Neuronal stem cell (in vitro differentiated cells): ENCODE results near the gene PCNX3. TPM values are rescaled to one million over a fixed set of nuclear protein-coding genes. Genes with fewer than 3 reads are reported as not detected.

ENCODE experiments used
- DNase-seq: peaks from one replicate; pipeline ENCODE4 v3.0.0-alpha.2; 2013; ENCODE audit warnings: low spot score
- H2AFZ ChIP-seq: one replicate; pipeline ENCODE4 v1.6.1; 2013; ENCODE audit warnings: mild to moderate bottlenecking, low read length, inconsistent platforms
- H2AK5ac ChIP-seq: 2 replicates; pipeline ENCODE4 v1.6.1; 2013; ENCODE audit warnings: low read depth, mild to moderate bottlenecking, inconsistent platforms, low read length, moderate library complexity, mixed read lengths
- H2BK120ac ChIP-seq: 2 replicates; pipeline ENCODE4 v1.6.1; 2013; ENCODE audit warnings: low read depth, mild to moderate bottlenecking, inconsistent platforms, low read length, moderate library complexity, mixed read lengths
- H2BK12ac ChIP-seq: one replicate; pipeline ENCODE4 v1.6.1; 2013; ENCODE audit warnings: low read length, inconsistent platforms
- H2BK15ac ChIP-seq: 2 replicates; pipeline ENCODE4 v1.6.1; 2013; ENCODE audit warnings: mild to moderate bottlenecking, low read length, inconsistent platforms, mixed read lengths
- H2BK5ac ChIP-seq: one replicate; pipeline ENCODE4 v1.6.1; 2013; ENCODE audit warnings: inconsistent platforms, mild to moderate bottlenecking, low read length, moderate library complexity
- H3K14ac ChIP-seq: one replicate; pipeline ENCODE4 v1.6.1; 2013; ENCODE audit warnings: low read length, inconsistent platforms
- H3K18ac ChIP-seq: 2 replicates; pipeline ENCODE4 v1.6.1; 2013; ENCODE audit warnings: low read length, inconsistent platforms
- H3K23ac ChIP-seq: 2 replicates; pipeline ENCODE4 v1.6.1; 2013; ENCODE audit warnings: low read depth, mild to moderate bottlenecking, mixed read lengths, low read length, inconsistent platforms; ENCODE audit not compliant: poor library complexity
- H3K27ac ChIP-seq: replicated peaks from 3 replicates; pipeline ENCODE4 v1.5.1; 2013; ENCODE audit warnings: low read length, inconsistent platforms
- H3K27me3 ChIP-seq, 3 experiments: 2 replicates each; pipeline ENCODE4 v1.6.1; 2013; ENCODE audit warnings: low read length in 3 of 3, mild to moderate bottlenecking in 2 of 3, inconsistent platforms in 1 of 3, low read depth in 1 of 3, mixed read lengths in 1 of 3, moderate library complexity in 1 of 3; ENCODE audit not compliant: control insufficient read depth in 3 of 3, insufficient read depth in 3 of 3
- H3K36me3 ChIP-seq, 2 donors: replicated peaks in 1 of 2; 2 replicates each; pipeline ENCODE4 v1.6.1; 2013; ENCODE audit warnings: low read length in 2 of 2; ENCODE audit not compliant: control insufficient read depth in 2 of 2, insufficient read depth in 2 of 2
- H3K4ac ChIP-seq: 2 replicates; pipeline ENCODE4 v1.6.1; 2013; ENCODE audit warnings: inconsistent platforms, mild to moderate bottlenecking, low read length, moderate library complexity
- H3K4me1 ChIP-seq, 2 donors: 1 replicate in 1 of 2; 2 replicates in 1 of 2; pipeline ENCODE4 v1.6.1; 2013; ENCODE audit warnings: low read length in 2 of 2, low read depth in 1 of 2; ENCODE audit not compliant: control insufficient read depth in 2 of 2, insufficient read depth in 1 of 2
- H3K4me2 ChIP-seq: one replicate; pipeline ENCODE4 v1.6.1; 2013; ENCODE audit warnings: mild to moderate bottlenecking, low read length, inconsistent platforms; ENCODE audit not compliant: insufficient read depth, poor library complexity, severe bottlenecking
- H3K4me3 ChIP-seq, 2 donors: 2 replicates each; pipeline ENCODE4 v1.5.1; 2013; ENCODE audit warnings: low read length in 2 of 2, mild to moderate bottlenecking in 2 of 2, inconsistent platforms in 1 of 2, moderate library complexity in 1 of 2
- H3K79me1 ChIP-seq: one replicate; pipeline ENCODE4 v1.6.1; 2013; ENCODE audit warnings: low read depth, mild to moderate bottlenecking, inconsistent platforms, low read length, moderate library complexity
- H3K9ac ChIP-seq: one replicate; pipeline ENCODE4 v1.6.1; 2013; ENCODE audit warnings: mild to moderate bottlenecking, low read depth, low read length, inconsistent platforms; ENCODE audit not compliant: poor library complexity
- H3K9me3 ChIP-seq, 2 donors: replicated peaks in 1 of 2; 2 replicates each; pipeline versions ENCODE3 to v1.6.1; 2013; ENCODE audit warnings: low read length in 2 of 2, mild to moderate bottlenecking in 2 of 2, inconsistent platforms in 1 of 2, low read depth in 1 of 2, mixed read lengths in 1 of 2, moderate library complexity in 1 of 2; ENCODE audit not compliant: control insufficient read depth in 2 of 2, insufficient read depth in 1 of 2
- H4K8ac ChIP-seq: one replicate; pipeline ENCODE4 v1.6.1; 2013; ENCODE audit warnings: low read depth, mild to moderate bottlenecking, inconsistent platforms, low read length, moderate library complexity
- H4K91ac ChIP-seq: one replicate; pipeline ENCODE4 v1.6.1; 2013; ENCODE audit warnings: low read length, low read depth, mild to moderate bottlenecking, inconsistent platforms; ENCODE audit not compliant: poor library complexity
- WGBS, 2 donors: extraction: QIAGEN DNeasy Blood & Tissue Kit; methylation state at CpG; one replicate each; pipeline ENCODE4 v1.1.7; 2013; ENCODE audit warnings: missing lambda C conversion rate in 2 of 2, mixed read lengths in 1 of 2; ENCODE audit not compliant: insufficient read length in 2 of 2, insufficient replicate concordance in 1 of 2; ENCODE audit errors: extremely low coverage in 2 of 2; 5-methylcytosine and 5-hydroxymethylcytosine counted together
- polyA plus RNA-seq, 2 experiments: library from polyadenylated mRNA; stranded (reverse); fragments of 200-250 nt; gene quantifications; one replicate each; pipeline ENCODE4 v1.2.3, GENCODE V29; 2013

PCNX3 gene
- polyA plus RNA-seq (2013, experiment 1 of 2), result 11.7 TPM
- 11.4 TPM for polyA plus RNA-seq (2013, experiment 2 of 2)

DNA sequence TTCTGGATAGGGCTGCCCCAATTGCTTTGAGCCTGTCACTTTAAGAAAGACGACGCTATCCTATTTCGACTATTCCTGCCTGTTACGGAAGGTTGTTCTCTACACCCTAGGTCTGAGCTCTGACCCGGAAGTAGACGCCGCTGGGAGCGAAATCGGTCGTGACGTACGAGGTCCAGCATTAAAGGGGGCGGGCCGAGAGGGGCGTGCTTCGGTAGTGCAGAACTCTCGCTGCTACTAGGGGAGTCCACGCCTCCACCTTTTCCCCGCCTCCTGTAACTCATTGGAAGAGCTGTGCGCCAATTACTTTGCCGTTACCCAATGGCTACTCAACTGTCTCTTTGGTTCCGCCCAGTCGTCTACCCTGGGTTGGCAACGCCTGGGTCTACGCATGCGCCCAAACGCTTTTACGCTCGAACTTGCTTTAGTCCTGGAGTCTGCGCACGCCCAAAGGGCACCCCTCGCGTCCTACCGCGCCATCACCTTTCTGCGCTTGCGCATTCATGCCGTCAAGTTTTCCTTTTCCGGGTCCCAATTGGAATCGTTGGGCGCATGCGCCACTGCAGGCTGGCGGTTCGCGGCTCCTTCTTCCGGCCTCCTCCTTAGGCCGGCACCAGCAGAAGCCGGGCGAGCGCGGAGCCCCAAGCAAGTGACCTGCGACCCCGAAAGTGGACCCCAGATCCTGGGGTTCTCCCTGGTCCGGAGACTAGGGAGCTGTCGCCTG is at the start of gene PCNX3:
TSS of gene PCNX3 (plus strand) at position 548 of the 721 bp plus-strand sequence. CDS start 536 bp downstream, outside the sequence.
- Histone ChIP-seq H3K79me1 (peaks cover 23% of the 10 kb centered on the region), H2BK12ac (no peak within 1 kb of the TSS), H2BK15ac (no peak within 1 kb of the TSS), H2AFZ (peak within 1 kb of the TSS; percentile 77), H3K14ac (peak within 1 kb of the TSS; percentile 87), H3K9me3 (no peaks in the 10 kb centered on the region), H3K27ac (peak within 1 kb of the TSS; percentile 84), H3K4me3 (peak within 1 kb of the TSS; percentile 96 to 98), H2BK120ac (no peak within 1 kb of the TSS), H2AK5ac (peak within 1 kb of the TSS; percentile 83), H3K4ac (no peak within 1 kb of the TSS), H3K18ac (peak within 1 kb of the TSS; percentile 94), H3K27me3 (no peaks in the 10 kb centered on the region), H4K91ac (no peak within 1 kb of the TSS), H3K9ac (peak within 1 kb of the TSS; percentile 91), H4K8ac (no peak within 1 kb of the TSS), H3K23ac (peak within 1 kb of the TSS; percentile 93), H2BK5ac (peak within 1 kb of the TSS; percentile 72), H3K4me2 (peak within 1 kb of the TSS; percentile 90), H3K4me1 (peaks cover 21 to 31% of the 10 kb centered on the region in 2 donors), H3K36me3 (peaks cover 33 to 64% of the 10 kb centered on the region in 2 donors)
- DNase-seq, result peak; percentile 100
- WGBS, 2 donors, result no CpG with 5 or more reads among the region's 55 CpGs

- Histone ChIP-seq H2BK120ac (no peak overlapping the region), H3K4ac (no peak overlapping the region), H3K27ac (peak overlapping the region; percentile 96), H3K9me3 (no peaks in the 10 kb centered on the region), H2BK15ac (peak overlapping the region; percentile 7), H3K79me1 (peaks cover 7% of the 10 kb centered on the region), H4K8ac (no peak overlapping the region), H4K91ac (no peak overlapping the region), H3K4me3 (peak overlapping the region; percentile 80 to 92), H2AFZ (peak overlapping the region; percentile 74), H3K36me3 (peaks cover 4 to 5% of the 10 kb centered on the region in 2 donors), H3K23ac (no peak overlapping the region), H3K18ac (peak overlapping the region; percentile 95), H2BK5ac (peak overlapping the region; percentile 57), H3K14ac (peak overlapping the region; percentile 3), H3K4me1 (peaks cover 28 to 30% of the 10 kb centered on the region in 2 donors), H2AK5ac (no peak overlapping the region), H3K9ac (peak overlapping the region; percentile 94), H3K27me3 (peaks cover 0 to 2% (median 0%) of the 10 kb centered on the region in 3 experiments), H3K4me2 (peak overlapping the region; percentile 88), H2BK12ac (no peak overlapping the region)
- no CpG with 5 or more reads among the region's 28 CpGs for WGBS, 2 donors
- DNase-seq, result no peak
Observed at GRCh38 chr11:65569164-65569972, 46.2 kb upstream of the PCNX3 start.

DNA sequence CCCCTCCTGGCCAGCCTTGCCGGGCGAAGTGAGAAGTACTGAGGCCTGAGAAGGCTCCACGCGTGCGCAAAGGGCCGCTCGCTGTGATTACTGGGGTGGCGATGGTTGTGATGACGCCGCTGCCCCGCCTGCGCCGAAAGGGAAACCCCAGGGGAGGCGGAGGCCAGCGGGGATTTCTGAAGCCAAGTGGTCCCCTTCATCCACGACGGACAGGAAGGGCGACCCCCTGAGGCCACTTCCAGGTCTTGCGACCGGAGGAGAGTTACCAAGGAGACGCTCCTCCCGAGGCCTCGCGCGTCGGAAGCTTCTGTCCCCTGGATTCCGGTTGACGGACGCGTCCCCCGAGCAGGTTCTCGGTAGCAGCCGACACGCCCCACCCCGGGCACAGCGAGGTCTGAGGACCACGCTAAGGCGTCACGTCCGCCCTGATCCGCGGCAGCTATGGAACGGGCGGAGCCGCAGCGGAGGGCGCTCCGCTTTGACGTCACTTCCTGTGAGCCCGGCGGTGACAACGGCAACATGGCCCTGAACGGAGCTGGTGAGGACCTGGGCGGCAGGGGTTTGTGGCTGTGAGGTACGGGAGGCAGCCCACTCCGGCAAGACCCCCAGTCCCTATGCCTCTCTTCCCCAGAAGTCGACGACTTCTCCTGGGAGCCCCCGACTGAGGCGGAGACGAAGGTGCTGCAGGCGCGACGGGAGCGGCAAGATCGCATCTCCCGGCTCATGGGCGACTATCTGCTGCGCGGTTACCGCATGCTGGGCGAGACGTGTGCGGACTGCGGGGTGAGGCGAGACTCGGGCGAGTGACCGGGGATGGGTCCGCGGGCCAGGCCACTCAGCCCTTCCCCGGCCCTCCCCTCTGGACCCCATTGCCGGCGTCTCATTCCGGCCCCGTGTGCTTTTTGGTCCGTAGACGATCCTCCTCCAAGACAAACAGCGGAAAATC is 45.3 kb upstream of the PCNX3 start, which contains the start of gene ZNRD2:
TSS of gene ZNRD2 (plus strand) at position 505 of the 946 bp plus-strand sequence. CDS start at position 520, 15 bp downstream.
- peak within 1 kb of the TSS; percentile 85 for H3K14ac ChIP-seq
- H2BK12ac ChIP-seq, result no peak within 1 kb of the TSS
- peak within 1 kb of the TSS; percentile 94 for H3K23ac ChIP-seq
- peak; percentile 98 for DNase-seq
- H4K91ac ChIP-seq, result no peak within 1 kb of the TSS
- H2AFZ ChIP-seq, result peak within 1 kb of the TSS; percentile 74
- peaks cover 7% of the 10 kb centered on the region for H3K79me1 ChIP-seq
- WGBS, 2 donors, result no CpG with 5 or more reads among the region's 89 CpGs
- no peaks in the 10 kb centered on the region for H3K9me3 ChIP-seq
- no peak within 1 kb of the TSS for H4K8ac ChIP-seq
- peak within 1 kb of the TSS; percentile 57 for H2BK5ac ChIP-seq
- peaks cover 4 to 12% of the 10 kb centered on the region in 2 donors for H3K36me3 ChIP-seq
- peak within 1 kb of the TSS; percentile 96 for H3K27ac ChIP-seq
- H3K4me3 ChIP-seq, result peak within 1 kb of the TSS; percentile 80 to 92
- peak within 1 kb of the TSS; percentile 94 for H3K9ac ChIP-seq
- H3K4me2 ChIP-seq, result peak within 1 kb of the TSS; percentile 88
- H3K4ac ChIP-seq, result no peak within 1 kb of the TSS
- peak within 1 kb of the TSS; percentile 65 for H2AK5ac ChIP-seq
- peak within 1 kb of the TSS; percentile 7 for H2BK15ac ChIP-seq
- peak within 1 kb of the TSS; percentile 95 for H3K18ac ChIP-seq
- H3K4me1 ChIP-seq, result peaks cover 30 to 32% of the 10 kb centered on the region in 2 donors
- no peak within 1 kb of the TSS for H2BK120ac ChIP-seq
- peaks cover 0 to 9% (median 3%) of the 10 kb centered on the region in 3 experiments for H3K27me3 ChIP-seq
